IMR-90 (cell line): Measurements from ENCODE around the gene JAKMIP3. TPM values are rescaled to one million over a fixed set of nuclear protein-coding genes. Genes with fewer than 3 reads are reported as not detected.

ENCODE experiments used
- ATAC-seq: fragments of 200-7000 bp; cut with Tn5 transposase; 2 replicates; pipeline ENCODE4 v1.9.1; 2020; ENCODE audit warnings: low read depth, mild to moderate bottlenecking, moderate library complexity
- BruUV-seq: library from RNA; stranded (reverse); fragments of 400-500 nt; replicated peaks from 2 replicates; lab custom pipeline; 2021; lab: Mats Ljungman, UMichigan
- CTCF ChIA-PET: fragments of 300-600 bp; formaldehyde crosslinking; extraction: SDS; loops from one replicate; lab custom pipeline; 2021; ENCODE audit warnings: antibody characterized with exemption; lab: Yijun Ruan, JAX
- POLR2A ChIA-PET: fragments of 300-600 bp; sonication (Branson Sonifier 250); formaldehyde crosslinking; loops from one replicate; lab custom pipeline; 2022; ENCODE audit warnings: antibody characterized with exemption; ENCODE audit not compliant: unreplicated experiment; lab: Charles Lee
- DNase-seq: peaks from one replicate; pipeline ENCODE4 v3.0.0; 2013
- H2AFZ ChIP-seq: replicated peaks from 2 replicates; pipeline ENCODE3; 2013; ENCODE audit warnings: low read length, mild to moderate bottlenecking; ENCODE audit not compliant: poor library complexity
- H2AK5ac ChIP-seq: 2 replicates; pipeline ENCODE4 v1.6.1; 2013; ENCODE audit warnings: low read depth, low read length, inconsistent platforms
- H2AK9ac ChIP-seq: replicated peaks from 2 replicates; pipeline ENCODE3; 2013; ENCODE audit warnings: mild to moderate bottlenecking, low read depth, low read length, moderate library complexity; ENCODE audit not compliant: poor library complexity
- H2BK120ac ChIP-seq: 2 replicates; pipeline ENCODE4 v1.6.1; 2013; ENCODE audit warnings: low read depth, low read length, inconsistent platforms
- H2BK15ac ChIP-seq: 3 replicates; pipeline ENCODE4 v1.6.1; 2013; ENCODE audit warnings: low read depth, low read length, inconsistent platforms
- H2BK20ac ChIP-seq: 2 replicates; pipeline ENCODE4 v1.6.1; 2013; ENCODE audit warnings: low read depth, mild to moderate bottlenecking, inconsistent platforms, low read length, moderate library complexity
- H2BK5ac ChIP-seq: 2 replicates; pipeline ENCODE4 v1.6.1; 2013; ENCODE audit warnings: mild to moderate bottlenecking, low read depth, low read length, inconsistent platforms; ENCODE audit not compliant: poor library complexity, severe bottlenecking
- H3K14ac ChIP-seq: replicated peaks from 2 replicates; pipeline ENCODE4 v1.6.1; 2013; ENCODE audit warnings: low read depth, low read length, inconsistent platforms
- H3K18ac ChIP-seq: 2 replicates; pipeline ENCODE4 v1.6.1; 2013; ENCODE audit warnings: low read depth, low read length, control low read depth
- H3K23ac ChIP-seq: 2 replicates; pipeline ENCODE4 v1.6.1; 2013; ENCODE audit warnings: low read depth, low read length, inconsistent platforms
- H3K27ac ChIP-seq: 2 replicates; pipeline ENCODE4 v1.5.1; 2013; ENCODE audit warnings: mild to moderate bottlenecking, control low read depth, low read length; ENCODE audit not compliant: insufficient read depth
- H3K27me3 ChIP-seq: 2 replicates; pipeline ENCODE4 v1.6.1; 2013; ENCODE audit warnings: low read length; ENCODE audit not compliant: control insufficient read depth, insufficient read depth
- H3K36me3 ChIP-seq: 2 replicates; pipeline ENCODE4 v1.6.1; 2013; ENCODE audit warnings: low read length, mixed read lengths; ENCODE audit not compliant: control insufficient read depth, insufficient read depth
- H3K4ac ChIP-seq: 2 replicates; pipeline ENCODE4 v1.6.1; 2013; ENCODE audit warnings: low read depth, low read length, inconsistent platforms
- H3K4me1 ChIP-seq: 2 replicates; pipeline ENCODE4 v1.6.1; 2013; ENCODE audit warnings: low read length, mixed read lengths; ENCODE audit not compliant: control insufficient read depth, insufficient read depth
- H3K4me2 ChIP-seq: 2 replicates; pipeline ENCODE4 v1.6.1; 2013; ENCODE audit warnings: low read depth, mild to moderate bottlenecking, control low read depth, low read length, moderate library complexity
- H3K4me3 ChIP-seq: 2 replicates; pipeline ENCODE4 v1.5.1; 2013; ENCODE audit warnings: low read depth, mild to moderate bottlenecking, control low read depth, low read length, moderate library complexity; ENCODE audit not compliant: insufficient read depth
- H3K56ac ChIP-seq: 2 replicates; pipeline ENCODE4 v1.6.1; 2013; ENCODE audit warnings: low read length, inconsistent platforms; ENCODE audit not compliant: insufficient read depth; ENCODE audit errors: extremely low read depth
- H3K79me1 ChIP-seq, 2 experiments: 2 replicates each; pipeline ENCODE4 v1.6.1; 2013; ENCODE audit warnings: low read length in 2 of 2, inconsistent platforms in 1 of 2, low read depth in 1 of 2
- H3K9ac ChIP-seq: 2 replicates; pipeline ENCODE4 v1.6.1; 2013; ENCODE audit warnings: low read depth, low read length, control low read depth
- H3K9me1 ChIP-seq: 2 replicates; pipeline ENCODE4 v1.6.1; 2013; ENCODE audit warnings: low read length, inconsistent platforms; ENCODE audit not compliant: insufficient read depth
- H3K9me3 ChIP-seq: 2 replicates; pipeline ENCODE4 v1.6.1; 2013; ENCODE audit warnings: low read length; ENCODE audit not compliant: control insufficient read depth, insufficient read depth
- H4K20me1 ChIP-seq: 2 replicates; pipeline ENCODE4 v1.6.1; 2013; ENCODE audit warnings: low read length, inconsistent platforms; ENCODE audit not compliant: insufficient read depth
- H4K5ac ChIP-seq: 2 replicates; pipeline ENCODE4 v1.6.1; 2013; ENCODE audit warnings: mild to moderate bottlenecking, low read depth, low read length, control low read depth
- H4K8ac ChIP-seq, 2 experiments: 2 replicates each; pipeline ENCODE4 v1.6.1; 2013; ENCODE audit warnings: low read depth in 2 of 2, low read length in 2 of 2, control low read depth in 1 of 2, inconsistent platforms in 1 of 2
- H4K91ac ChIP-seq: 2 replicates; pipeline ENCODE4 v1.6.1; 2013; ENCODE audit warnings: low read depth, low read length, inconsistent platforms; ENCODE audit not compliant: insufficient read depth
- BHLHE40 ChIP-seq: fragments of 150-350 bp; IDR thresholded peaks from 2 replicates; pipeline ENCODE4 v1.6.1; 2016; ENCODE audit warnings: mild to moderate bottlenecking, low read depth, low read length
- CEBPB ChIP-seq: IDR thresholded peaks from 2 replicates; pipeline ENCODE4 v1.6.1; 2012; ENCODE audit warnings: low read depth, low read length, improper control_type of control experiment
- CHD1 ChIP-seq: IDR thresholded peaks from 2 replicates; pipeline ENCODE4 v1.6.1; 2012; ENCODE audit warnings: low read depth, low read length, improper control_type of control experiment
- ELK1 ChIP-seq: fragments of 150-350 bp; IDR thresholded peaks from 2 replicates; pipeline ENCODE4 v1.6.1; 2016; ENCODE audit warnings: low read depth, mild to moderate bottlenecking, low read length, moderate library complexity, borderline replicate concordance
- FOS ChIP-seq: fragments of 150-350 bp; IDR thresholded peaks from 2 replicates; pipeline ENCODE4 v1.6.1; 2016; ENCODE audit warnings: low read depth, low read length
- MAFK ChIP-seq: IDR thresholded peaks from 2 replicates; pipeline ENCODE4 v1.6.1; 2012; ENCODE audit warnings: low read depth, low read length, improper control_type of control experiment
- MAZ ChIP-seq: IDR thresholded peaks from 2 replicates; pipeline ENCODE4 v1.6.1; 2012; ENCODE audit warnings: low read depth, mild to moderate bottlenecking, low read length, improper control_type of control experiment, moderate library complexity, borderline replicate concordance
- MXI1 ChIP-seq: IDR thresholded peaks from 2 replicates; pipeline ENCODE4 v1.6.1; 2012; ENCODE audit warnings: low read depth, mild to moderate bottlenecking, low read length, moderate library complexity, borderline replicate concordance
- NFE2L2 ChIP-seq: fragments of 150-350 bp; IDR thresholded peaks from 2 replicates; pipeline ENCODE4 v1.6.1; 2016; ENCODE audit warnings: low read depth, mild to moderate bottlenecking, low read length
- POLR2A ChIP-seq: IDR thresholded peaks from 2 replicates; pipeline ENCODE4 v1.6.1; 2012; ENCODE audit warnings: mild to moderate bottlenecking, low read depth, low read length
- RAD21 ChIP-seq: IDR thresholded peaks from 2 replicates; pipeline ENCODE4 v1.6.1; 2012; ENCODE audit warnings: low read length, improper control_type of control experiment
- RCOR1 ChIP-seq: IDR thresholded peaks from 2 replicates; pipeline ENCODE4 v1.6.1; 2012; ENCODE audit warnings: mild to moderate bottlenecking, low read length, improper control_type of control experiment; ENCODE audit not compliant: insufficient replicate concordance
- RFX5 ChIP-seq: IDR thresholded peaks from 2 replicates; pipeline ENCODE4 v1.8.0; 2012; ENCODE audit warnings: low read depth, mild to moderate bottlenecking, low read length, moderate library complexity
- SMC3 ChIP-seq: fragments of 150-350 bp; IDR thresholded peaks from 2 replicates; pipeline ENCODE4 v1.6.1; 2016; ENCODE audit warnings: low read depth, mild to moderate bottlenecking, antibody characterized with exemption, low read length, moderate library complexity
- USF2 ChIP-seq: fragments of 150-350 bp; IDR thresholded peaks from 2 replicates; pipeline ENCODE4 v1.6.1; 2017; ENCODE audit warnings: mild to moderate bottlenecking, antibody characterized with exemption, low read length, low read depth
- WGBS, 2 experiments: methylation state at CpG; one replicate each; pipeline versions ENCODE4 v1.1.5 to v1.1.7; 2013; ENCODE audit warnings: missing lambda C conversion rate in 2 of 2; ENCODE audit not compliant: insufficient read length in 1 of 2; ENCODE audit errors: extremely low coverage in 2 of 2; 5-methylcytosine and 5-hydroxymethylcytosine counted together
- dilution Hi-C: fragments of 300-500 bp; cut with HindIII; formaldehyde crosslinking; loops from one replicate; pipeline ENCODE4 v1.14.3; 2018; ENCODE audit warnings: low sequenced_read_pairs; ENCODE audit not compliant: unreplicated experiment
- in situ Hi-C: fragments of 300-500 bp; cut with MboI; formaldehyde crosslinking; loops from 3 replicates; pipeline ENCODE4 v1.14.3; 2019; ENCODE audit warnings: low sequenced_read_pairs, inconsistent platforms, mixed read lengths
- intact Hi-C: fragments of 100-400 bp; cut with micrococcal nuclease; formaldehyde crosslinking; loops from 2 replicates; pipeline ENCODE4 v1.10.0; 2022
- polyA plus RNA-seq, 3 experiments: library from polyadenylated mRNA; depleted of rRNA; stranded (reverse); fragments of >200 nt; gene quantifications; 2 replicates each; pipeline ENCODE4 v1.2.3, GENCODE V29; 2012; ENCODE audit warnings: low replicate concordance in 1 of 3
- total RNA-seq: library from RNA; depleted of rRNA; stranded (reverse); fragments of >200 nt; gene quantifications from 2 replicates; pipeline ENCODE4 v1.2.3, GENCODE V29; 2012
- TF ChIP-seq, protein P1 (sequence below): conservative IDR thresholded peaks from 2 replicates; pipeline ENCODE4 v1.5.1; 2012; ENCODE audit warnings: mild to moderate bottlenecking, low read depth, low read length, improper control_type of control experiment

JAKMIP3 gene
- total and polyA plus RNA-seq, 2 of the 4 experiments (the other 2 are of a cell fraction): under 0.01 to 0.22 TPM

GRCh38 chr10:132061030-132061429 is 4.7 kb upstream of the JAKMIP3 start:
- DNase-seq (no peak), ATAC-seq (no peak)
- Histone ChIP-seq H4K20me1 (no peaks in the 10 kb centered on the region), H2AK5ac (no peak overlapping the region), H3K4me2 (no peak overlapping the region), H4K8ac (no peak overlapping the region), H2BK120ac (no peak overlapping the region), H4K91ac (no peak overlapping the region), H3K79me1 (no peaks in the 10 kb centered on the region), H2BK20ac (no peak overlapping the region), H3K4me1 (peaks cover 4% of the 10 kb centered on the region; the same call in 1 of the 2 replicates), H3K4ac (no peak overlapping the region), H3K9ac (no peak overlapping the region), H2BK15ac (no peak overlapping the region), H3K56ac (no peak overlapping the region), H3K18ac (no peak overlapping the region), H3K9me1 (no peaks in the 10 kb centered on the region), H3K23ac (no peak overlapping the region), H3K9me3 (no peaks in the 10 kb centered on the region), H3K36me3 (no peaks in the 10 kb centered on the region), H2AK9ac (no peak overlapping the region), H3K27me3 (peaks cover 19% of the 10 kb centered on the region; the same call in 1 of the 2 replicates), H3K27ac (no peak overlapping the region), H4K5ac (no peak overlapping the region), H2BK5ac (no peak overlapping the region), H3K14ac (no peak overlapping the region), H2AFZ (no peak overlapping the region), H3K4me3 (no peak overlapping the region)
- no TSS peak for BruUV-seq
- dilution Hi-C loops (no loop called here), in situ Hi-C loops (no loop called here), intact Hi-C loops (no loop called here)
- ChIA-PET CTCF (interaction anchor here (0.6 kb wide), 1 partner anchor 137 kb away, joined by 3 read pairs; no protein-coding TSS in a partner anchor), POLR2A (no interaction called here)
- TF ChIP-seq CEBPB (no peak), ELK1 (no peak), RFX5 (no peak), RCOR1 (no peak), POLR2A (no peak), MXI1 (no peak), CHD1 (no peak), SMC3 (no peak), MAFK (no peak), RAD21 (no peak), NFE2L2 (no peak), MAZ (no peak), FOS (no peak), BHLHE40 (no peak), USF2 (no peak)
- TF ChIP-seq, protein P1, sequence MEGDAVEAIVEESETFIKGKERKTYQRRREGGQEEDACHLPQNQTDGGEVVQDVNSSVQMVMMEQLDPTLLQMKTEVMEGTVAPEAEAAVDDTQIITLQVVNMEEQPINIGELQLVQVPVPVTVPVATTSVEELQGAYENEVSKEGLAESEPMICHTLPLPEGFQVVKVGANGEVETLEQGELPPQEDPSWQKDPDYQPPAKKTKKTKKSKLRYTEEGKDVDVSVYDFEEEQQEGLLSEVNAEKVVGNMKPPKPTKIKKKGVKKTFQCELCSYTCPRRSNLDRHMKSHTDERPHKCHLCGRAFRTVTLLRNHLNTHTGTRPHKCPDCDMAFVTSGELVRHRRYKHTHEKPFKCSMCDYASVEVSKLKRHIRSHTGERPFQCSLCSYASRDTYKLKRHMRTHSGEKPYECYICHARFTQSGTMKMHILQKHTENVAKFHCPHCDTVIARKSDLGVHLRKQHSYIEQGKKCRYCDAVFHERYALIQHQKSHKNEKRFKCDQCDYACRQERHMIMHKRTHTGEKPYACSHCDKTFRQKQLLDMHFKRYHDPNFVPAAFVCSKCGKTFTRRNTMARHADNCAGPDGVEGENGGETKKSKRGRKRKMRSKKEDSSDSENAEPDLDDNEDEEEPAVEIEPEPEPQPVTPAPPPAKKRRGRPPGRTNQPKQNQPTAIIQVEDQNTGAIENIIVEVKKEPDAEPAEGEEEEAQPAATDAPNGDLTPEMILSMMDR: no peak
- WGBS, 2 experiments: 97% methylated on average over 6 of the region's 18 CpGs; no CpG with 5 or more reads in 1 of the 2 experiments
